Measurements from ENCODE around the gene JPH3. TPM values are rescaled to one million over a fixed set of nuclear protein-coding genes. Genes with fewer than 3 reads are reported as not detected.

The JPH3 gene
- polyA plus RNA-seq, 1 experiment, result not detected

GRCh38 chr16:87648236-87648635 is 45.9 kb downstream of the JPH3 start:
- CTCF ChIA-PET, result interaction anchor here (3.7 kb wide), 1 partner anchor 12 kb away, joined by 18 read pairs; no protein-coding TSS in a partner anchor

DNA sequence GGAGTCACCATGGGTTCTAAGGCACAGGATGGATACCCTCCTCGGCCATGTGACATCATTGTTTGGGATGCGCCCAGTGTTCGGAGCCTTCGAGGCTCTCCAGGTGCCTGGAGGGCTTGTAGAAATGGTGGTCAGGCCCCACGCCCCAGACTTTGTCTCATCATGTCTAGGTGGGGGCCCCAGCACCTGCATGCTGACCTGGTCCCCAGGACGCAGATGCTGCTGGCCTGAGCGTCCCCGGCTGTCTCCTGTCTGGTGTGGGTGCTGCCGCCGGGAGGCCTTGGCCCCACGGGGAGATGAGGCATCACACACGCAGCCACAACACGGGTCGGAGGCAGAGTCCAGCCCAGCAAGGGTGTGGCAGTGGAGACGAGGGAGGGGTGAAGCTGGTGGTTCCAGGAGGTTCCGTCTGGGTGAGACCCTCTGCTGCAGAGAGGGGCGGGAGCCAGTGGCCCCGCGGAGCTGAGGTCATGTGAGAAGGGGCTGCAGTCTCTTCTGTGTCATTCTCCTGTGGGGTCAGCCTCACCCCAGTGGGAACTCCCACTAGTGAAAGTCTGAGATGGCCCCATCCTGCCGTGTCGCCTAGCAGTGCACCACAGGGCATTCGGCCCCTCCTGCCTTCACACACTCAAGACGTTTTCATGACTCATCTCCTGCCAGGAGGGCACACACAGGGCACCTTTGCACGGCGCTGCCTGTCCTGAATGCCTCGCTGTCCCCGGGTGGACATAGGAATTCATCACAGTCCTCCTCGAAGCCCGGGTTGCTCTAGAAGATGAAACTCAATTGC is 46.6 kb downstream of the JPH3 start:
- POLR2A ChIA-PET, result no interaction called here
- no peaks in the 10 kb centered on the region for H3K36me3 ChIP-seq (ENCODE audit: control insufficient read depth, insufficient read depth, low read length)
- DNase-seq (ENCODE audit: low read depth), result no peak
- H3K27me3 ChIP-seq (ENCODE audit: control insufficient read depth, insufficient read depth, low read length), result peaks cover 7% of the 10 kb centered on the region
- CTCF ChIA-PET, result interaction anchor here (3.7 kb wide), 1 partner anchor 13 kb away, joined by 18 read pairs; no protein-coding TSS in a partner anchor
- TF ChIP-seq CTCF (IDR thresholded peaks at IDR 0.05; ENCODE audit: insufficient read depth, low read depth, low read length), result no peak
- H3K4me3 ChIP-seq (ENCODE audit: low read depth, low read length), result no peak overlapping the region

More at GRCh38 chr16:87648236-87648635, 45.9 kb downstream of the JPH3 start:
- no peak for TF ChIP-seq CTCF (IDR thresholded peaks at IDR 0.05; ENCODE audit: insufficient read depth, low read depth, low read length)
- Histone ChIP-seq H3K27me3 (ENCODE audit: control insufficient read depth, insufficient read depth, low read length) (peaks cover 7% of the 10 kb centered on the region), H3K36me3 (ENCODE audit: control insufficient read depth, insufficient read depth, low read length) (no peaks in the 10 kb centered on the region), H3K4me3 (ENCODE audit: low read depth, low read length) (no peak overlapping the region)
- POLR2A ChIA-PET, result no interaction called here
- DNase-seq (ENCODE audit: low read depth), result no peak

- ChIA-PET POLR2A (no interaction called here), CTCF (interaction anchor here (0.6 to 3.1 kb wide), 6 partner anchors 10 to 331 kb away, joined by 3 to 12 read pairs (median 4); no protein-coding TSS in a partner anchor)
- no peaks in the 10 kb centered on the region for H3K36me3 ChIP-seq (ENCODE audit: control insufficient read depth, insufficient read depth, low read length)
- no peak overlapping the region for H3K4me3 ChIP-seq (ENCODE audit: low read depth, low read length)
- no peak for TF ChIP-seq CTCF (IDR thresholded peaks at IDR 0.05; ENCODE audit: insufficient read depth, low read depth, low read length)
- no peak for DNase-seq (ENCODE audit: low read depth)
- peaks cover 6% of the 10 kb centered on the region for H3K27me3 ChIP-seq (ENCODE audit: control insufficient read depth, insufficient read depth, low read length)
These were observed 50.1 kb downstream of the JPH3 start for GRCh38 chr16:87652386-87652785.

DNA sequence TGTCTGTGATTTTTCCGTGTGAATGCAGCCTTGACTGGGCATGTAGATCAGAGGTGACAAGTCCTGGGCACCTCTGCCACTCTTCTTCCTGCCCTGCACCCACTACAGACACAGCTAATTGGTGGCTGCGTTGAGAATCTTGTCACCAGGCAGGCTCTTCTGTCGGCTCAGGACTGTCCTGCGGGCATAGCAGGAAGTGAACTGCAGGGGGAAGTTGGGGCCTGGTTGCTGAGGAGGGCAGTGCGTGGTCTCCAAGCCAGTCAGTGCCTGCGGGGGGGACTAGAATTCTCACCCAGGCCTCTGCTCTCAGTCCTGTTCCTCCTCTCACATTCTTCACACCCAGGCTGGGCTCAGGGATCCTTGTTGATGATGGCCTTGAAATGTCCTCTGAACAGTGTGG is 50.5 kb downstream of the JPH3 start:
- Histone ChIP-seq H3K27me3 (ENCODE audit: control insufficient read depth, insufficient read depth, low read length) (peaks cover 6% of the 10 kb centered on the region), H3K36me3 (ENCODE audit: control insufficient read depth, insufficient read depth, low read length) (no peaks in the 10 kb centered on the region), H3K4me3 (ENCODE audit: low read depth, low read length) (no peak overlapping the region)
- no peak for TF ChIP-seq CTCF (IDR thresholded peaks at IDR 0.05; ENCODE audit: insufficient read depth, low read depth, low read length)
- ChIA-PET CTCF (interaction anchor here (0.6 to 3.1 kb wide), 6 partner anchors 10 to 331 kb away, joined by 3 to 12 read pairs (median 4); no protein-coding TSS in a partner anchor), POLR2A (no interaction called here)
- DNase-seq (ENCODE audit: low read depth), result no peak

DNA sequence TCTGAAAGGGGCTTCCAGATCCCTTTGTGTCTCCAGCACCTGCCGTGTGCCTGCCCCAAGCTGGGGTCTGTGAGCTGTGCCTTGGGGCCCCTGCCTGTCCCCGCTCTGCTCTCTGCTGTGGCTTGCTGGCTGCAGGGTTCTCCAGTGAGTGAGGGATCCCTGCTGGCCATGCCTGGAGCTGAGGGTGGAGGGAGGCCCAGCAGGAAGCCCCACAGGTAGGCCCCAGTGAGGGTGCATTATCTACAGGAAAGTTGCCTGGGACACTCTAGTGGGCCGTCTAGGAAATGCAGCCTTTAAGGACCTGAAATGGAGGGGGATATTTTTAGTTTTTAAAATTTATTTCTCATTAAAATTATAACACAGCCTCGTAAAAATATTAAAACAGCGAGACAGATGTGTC is 50.9 kb downstream of the JPH3 start:
- peak; percentile 53 for TF ChIP-seq CTCF (IDR thresholded peaks at IDR 0.05; ENCODE audit: insufficient read depth, low read depth, low read length)
- ChIA-PET POLR2A (no interaction called here), CTCF (interaction anchor here (1.2 to 3.1 kb wide), 4 partner anchors 11 to 23 kb away, joined by 3 to 12 read pairs (median 5); no protein-coding TSS in a partner anchor)
- Histone ChIP-seq H3K36me3 (ENCODE audit: control insufficient read depth, insufficient read depth, low read length) (no peaks in the 10 kb centered on the region), H3K4me3 (ENCODE audit: low read depth, low read length) (no peak overlapping the region), H3K27me3 (ENCODE audit: control insufficient read depth, insufficient read depth, low read length) (peaks cover 6% of the 10 kb centered on the region)
- no peak for DNase-seq (ENCODE audit: low read depth)

Data from BJ (cell line).